ENCODE results near the gene ZDHHC15.
"Not testable (repeated sequence)": the region's sequence is repeated elsewhere in the genome, so short reads cannot be mapped to it uniquely, and the experiment has no call there.

The ZDHHC15 gene

GRCh38 chrX:75365243-75365975, 157.4 kb downstream of the ZDHHC15 start:
- H3K4me3 ChIP-seq (replicated peaks; ENCODE audit: low read depth, low read length) = no peak overlapping the region
- DNase-seq (ENCODE audit: extremely low read depth, insufficient read length) = no peak
- no peaks in the 10 kb centered on the region for H3K27me3 ChIP-seq (replicated peaks; ENCODE audit: control insufficient read depth, insufficient read depth, low read length)
- no peak for TF ChIP-seq CTCF (IDR thresholded peaks at IDR 0.05; ENCODE audit: insufficient read depth, low read length, poor library complexity, severe bottlenecking)
- H3K36me3 ChIP-seq (ENCODE audit: control insufficient read depth, insufficient read depth, low read length) = no peaks in the 10 kb centered on the region

- DNase-seq (ENCODE audit: extremely low read depth, insufficient read length) = no peak
- Histone ChIP-seq H3K27me3 (replicated peaks; ENCODE audit: control insufficient read depth, insufficient read depth, low read length) (no peaks in the 10 kb centered on the region), H3K4me3 (replicated peaks; ENCODE audit: low read depth, low read length) (no peak overlapping the region), H3K36me3 (ENCODE audit: control insufficient read depth, insufficient read depth, low read length) (no peaks in the 10 kb centered on the region)
- no peak for TF ChIP-seq CTCF (IDR thresholded peaks at IDR 0.05; ENCODE audit: insufficient read depth, low read length, poor library complexity, severe bottlenecking)
These were observed 161.0 kb downstream of the ZDHHC15 start for GRCh38 chrX:75361788-75362187.

- not testable (repeated sequence) for H3K27me3 ChIP-seq (replicated peaks; ENCODE audit: control insufficient read depth, insufficient read depth, low read length); H3K36me3 ChIP-seq (ENCODE audit: control insufficient read depth, insufficient read depth, low read length); H3K4me3 ChIP-seq (replicated peaks; ENCODE audit: low read depth, low read length); DNase-seq (ENCODE audit: extremely low read depth, insufficient read length)
These were observed 174.2 kb downstream of the ZDHHC15 start for GRCh38 chrX:75348601-75349000.

- no peaks in the 10 kb centered on the region for H3K36me3 ChIP-seq (ENCODE audit: control insufficient read depth, insufficient read depth, low read length)
- H3K4me3 ChIP-seq (replicated peaks; ENCODE audit: low read depth, low read length) = no peak overlapping the region
- no peak for TF ChIP-seq CTCF (IDR thresholded peaks at IDR 0.05; ENCODE audit: insufficient read depth, low read length, poor library complexity, severe bottlenecking)
- no peak for DNase-seq (ENCODE audit: extremely low read depth, insufficient read length)
- H3K27me3 ChIP-seq (replicated peaks; ENCODE audit: control insufficient read depth, insufficient read depth, low read length) = no peaks in the 10 kb centered on the region
These were observed 185.3 kb downstream of the ZDHHC15 start for GRCh38 chrX:75337525-75337924.

GRCh38 chrX:75335127-75335458, 187.7 kb downstream of the ZDHHC15 start:
- Histone ChIP-seq H3K27me3 (replicated peaks; ENCODE audit: control insufficient read depth, insufficient read depth, low read length) (no peaks in the 10 kb centered on the region), H3K4me3 (replicated peaks; ENCODE audit: low read depth, low read length) (no peak overlapping the region), H3K36me3 (ENCODE audit: control insufficient read depth, insufficient read depth, low read length) (no peaks in the 10 kb centered on the region)
- no peak for TF ChIP-seq CTCF (IDR thresholded peaks at IDR 0.05; ENCODE audit: insufficient read depth, low read length, poor library complexity, severe bottlenecking)
- no peak for DNase-seq (ENCODE audit: extremely low read depth, insufficient read length)

- H3K4me3 ChIP-seq (replicated peaks; ENCODE audit: low read depth, low read length); H3K27me3 ChIP-seq (replicated peaks; ENCODE audit: control insufficient read depth, insufficient read depth, low read length); DNase-seq (ENCODE audit: extremely low read depth, insufficient read length); H3K36me3 ChIP-seq (ENCODE audit: control insufficient read depth, insufficient read depth, low read length): not testable (repeated sequence)
These were observed 188.3 kb downstream of the ZDHHC15 start for GRCh38 chrX:75334407-75335126.
